Endothelial cell of umbilical vein (primary cell): ENCODE data around the gene AOX1. TPM values are rescaled to one million over a fixed set of nuclear protein-coding genes. Genes with fewer than 3 reads are reported as not detected.

Experiments
- BruUV-seq: library from RNA; stranded (reverse); fragments of 400-500 nt; replicated peaks from 2 replicates; lab custom pipeline; 2021; lab: Mats Ljungman, UMichigan
- CTCF ChIA-PET: fragments of 300-600, 350-600 bp; sonication (Branson Sonifier 250); formaldehyde crosslinking; loops from one replicate; lab custom pipeline; 2021; ENCODE audit warnings: antibody characterized with exemption, inconsistent platforms; lab: Charles Lee
- POLR2A ChIA-PET: fragments of 300-600, 350-600 bp; sonication (Branson Sonifier 250); formaldehyde crosslinking; loops from one replicate; lab custom pipeline; 2021; ENCODE audit warnings: antibody characterized with exemption, inconsistent platforms; lab: Charles Lee
- DNase-seq: peaks from one replicate; pipeline ENCODE4 v3.0.0-alpha.2; 2011; ENCODE audit warnings: low read depth, low spot score
- FAIRE-seq: peaks from 2 replicates; lab custom pipeline; 2011; peaks lifted over from hg19 to GRCh38; lab: Jason Lieb, UNC
- H2AFZ ChIP-seq: 2 replicates; pipeline ENCODE4 v1.6.0; 2012; ENCODE audit warnings: low read depth, low read length, control low read depth, inconsistent platforms
- H3K27ac ChIP-seq: 2 replicates; pipeline ENCODE4 v1.5.1; 2011; ENCODE audit warnings: low read depth, mild to moderate bottlenecking, control low read depth, low read length, moderate library complexity; ENCODE audit not compliant: insufficient read depth
- H3K27me3 ChIP-seq, 2 experiments: 2 replicates each; pipeline versions ENCODE4 v1.6.0 to v1.6.1; 2011; ENCODE audit warnings: low read length in 2 of 2, mixed read lengths in 1 of 2; ENCODE audit not compliant: control insufficient read depth in 2 of 2, insufficient read depth in 2 of 2
- H3K36me3 ChIP-seq, 2 experiments: 2 replicates in 1 of 2; 3 replicates in 1 of 2; pipeline ENCODE4 v1.5.1; 2011; ENCODE audit warnings: low read length in 2 of 2, mild to moderate bottlenecking in 1 of 2, moderate library complexity in 1 of 2; ENCODE audit not compliant: control insufficient read depth in 2 of 2, insufficient read depth in 2 of 2; ENCODE audit errors: extremely low read depth in 1 of 2
- H3K4me1 ChIP-seq: 3 replicates; pipeline ENCODE4 v1.5.1; 2011; ENCODE audit warnings: mild to moderate bottlenecking, low read length; ENCODE audit not compliant: control insufficient read depth, insufficient read depth; ENCODE audit errors: extremely low read depth
- H3K4me2 ChIP-seq: 2 replicates; pipeline ENCODE4 v1.6.1; 2011; ENCODE audit warnings: low read length, control low read depth, mixed read lengths; ENCODE audit not compliant: insufficient read depth
- H3K4me3 ChIP-seq, 3 experiments: fragments of 200-600 bp in 1 of 3; sonication (generic), shearing (Covaris generic) in 1 of 3; replicated peaks in 1 of 3; 2 replicates each; pipeline ENCODE4 v1.5.1; 2011 to 2016; ENCODE audit warnings: control low read depth in 3 of 3, low read length in 3 of 3, mild to moderate bottlenecking in 2 of 3, inconsistent platforms in 1 of 3, low read depth in 1 of 3, moderate library complexity in 1 of 3; ENCODE audit not compliant: insufficient read depth in 1 of 3
- H3K79me2 ChIP-seq: 2 replicates; pipeline ENCODE4 v1.6.0; 2012; ENCODE audit warnings: low read length, inconsistent platforms; ENCODE audit not compliant: control insufficient read depth, insufficient read depth
- H3K9ac ChIP-seq: replicated peaks from 2 replicates; pipeline ENCODE3; 2011; ENCODE audit warnings: low read length, control low read depth; ENCODE audit not compliant: insufficient read depth; ENCODE audit errors: extremely low read depth
- H3K9me1 ChIP-seq: replicated peaks from 3 replicates; pipeline ENCODE4 v1.6.0; 2011; ENCODE audit warnings: mild to moderate bottlenecking, low read length; ENCODE audit not compliant: control insufficient read depth, insufficient read depth; ENCODE audit errors: extremely low read depth
- H3K9me3 ChIP-seq: replicated peaks from 2 replicates; pipeline ENCODE4 v1.5.1; 2012; ENCODE audit warnings: low read length, inconsistent platforms; ENCODE audit not compliant: control insufficient read depth, insufficient read depth
- H4K20me1 ChIP-seq: replicated peaks from 2 replicates; pipeline ENCODE3; 2011; ENCODE audit warnings: mild to moderate bottlenecking, low read length; ENCODE audit not compliant: control insufficient read depth, insufficient read depth; ENCODE audit errors: extremely low read depth
- CTCF ChIP-seq, 2 donors: IDR thresholded peaks; 1 replicate in 1 of 2; 2 replicates in 1 of 2; pipeline ENCODE4 v1.5.1; 2011; ENCODE audit warnings: low read length in 2 of 2, mild to moderate bottlenecking in 2 of 2, moderate library complexity in 2 of 2, control low read depth in 1 of 2, inconsistent platforms in 1 of 2, low read depth in 1 of 2; ENCODE audit not compliant: insufficient read depth in 1 of 2; ENCODE audit errors: extremely low read depth in 1 of 2
- EZH2 ChIP-seq: IDR thresholded peaks from 2 replicates; pipeline ENCODE4 v1.6.1; 2012; ENCODE audit warnings: borderline replicate concordance, low read depth, mild to moderate bottlenecking, moderate library complexity, low read length, inconsistent platforms; ENCODE audit not compliant: severe bottlenecking
- FOS ChIP-seq: IDR thresholded peaks from 2 replicates; pipeline ENCODE4 v1.6.1; 2011; ENCODE audit warnings: mild to moderate bottlenecking, low read length, moderate library complexity, borderline replicate concordance; ENCODE audit not compliant: insufficient read depth
- GATA2 ChIP-seq: IDR thresholded peaks from 2 replicates; pipeline ENCODE4 v1.7.0; 2011; ENCODE audit warnings: low read depth, mild to moderate bottlenecking, moderate library complexity, mixed read lengths, low read length; ENCODE audit not compliant: insufficient read length, insufficient read depth
- JUN ChIP-seq: IDR thresholded peaks from 2 replicates; pipeline ENCODE4 v1.6.1; 2011; ENCODE audit warnings: borderline replicate concordance, low read depth; ENCODE audit not compliant: insufficient read length, insufficient read depth
- MAX ChIP-seq: IDR thresholded peaks from 2 replicates; pipeline ENCODE4 v1.6.1; 2011; ENCODE audit not compliant: insufficient read depth, insufficient read length
- MYC ChIP-seq: IDR thresholded peaks from one replicate; pipeline ENCODE4 v1.6.1; 2011; ENCODE audit warnings: mild to moderate bottlenecking, low read depth, low read length
- POLR2A ChIP-seq: IDR thresholded peaks from 2 replicates; pipeline ENCODE4 v1.6.1; 2012; ENCODE audit warnings: low read depth, mild to moderate bottlenecking, control low read depth, low read length
- POLR2AphosphoS5 ChIP-seq: IDR thresholded peaks from 2 replicates; pipeline ENCODE4 v1.6.1; 2012; ENCODE audit warnings: low read depth, mild to moderate bottlenecking, control low read depth, low read length, moderate library complexity; ENCODE audit not compliant: insufficient read depth
- dilution Hi-C: fragments of 300-500 bp; cut with MboI; formaldehyde crosslinking; loops from one replicate; pipeline ENCODE4 v1.15.0; 2019; ENCODE audit warnings: low sequenced_read_pairs; ENCODE audit not compliant: extremely low pct_ligation_motif_present
- intact Hi-C: fragments of 100-400 bp; cut with micrococcal nuclease; formaldehyde crosslinking; loops from one replicate; pipeline ENCODE4 v1.10.0; 2022
- polyA plus RNA-seq, 4 experiments: library from polyadenylated mRNA; depleted of rRNA in 3 of 4; stranded (reverse) in 3 of 4; unstranded in 1 of 4; fragments of >200 nt; gene quantifications; 2 replicates each; pipeline versions ENCODE4 v1.2.1 to v1.2.3, GENCODE V29; 2011 to 2012; ENCODE audit warnings: missing spikeins in 1 of 4
- total RNA-seq: library from RNA; stranded (reverse); gene quantifications from 2 replicates; pipeline ENCODE4 v1.2.3, GENCODE V29; 2021

AOX1 gene
- total and polyA plus RNA-seq, 2 donors (not counting 3 experiments of a cell fraction or from before 2014, with no cell fraction given): 0.03 to 0.46 TPM

- no peak overlapping the region for H2AFZ ChIP-seq
- no peak for TF ChIP-seq EZH2
- TF ChIP-seq POLR2A: no peak
- TF ChIP-seq JUN: no peak
- no peak for TF ChIP-seq GATA2
- TF ChIP-seq FOS: no peak
- TF ChIP-seq MYC: no peak
- TF ChIP-seq MAX: no peak
- TF ChIP-seq CTCF (IDR thresholded peaks at IDR 0.05; ENCODE audit: extremely low read depth in 1 of 2, insufficient read depth in 1 of 2, low read depth in 1 of 2, low read length in 2 of 2): no peak
- no peak for TF ChIP-seq POLR2AphosphoS5
- H3K79me2 ChIP-seq: no peaks in the 10 kb centered on the region
- no peak overlapping the region for H3K27ac ChIP-seq
- FAIRE-seq (no peak), DNase-seq (no peak)
- dilution Hi-C loops (no loop called here), intact Hi-C loops (no loop called here)
- ChIA-PET POLR2A (no interaction called here), CTCF (no interaction called here)
- BruUV-seq: no TSS peak
- H3K9me1 ChIP-seq: no peaks in the 10 kb centered on the region
- no peaks in the 10 kb centered on the region for H3K9me3 ChIP-seq
- no peak overlapping the region for H3K4me3 ChIP-seq
- no peaks in the 10 kb centered on the region for H3K4me1 ChIP-seq
- H3K27me3 ChIP-seq: peaks cover 0 to 2% of the 10 kb centered on the region in 2 experiments
- H3K9ac ChIP-seq: no peak overlapping the region
- H4K20me1 ChIP-seq: no peaks in the 10 kb centered on the region
- no peak overlapping the region for H3K4me2 ChIP-seq
- no peaks in the 10 kb centered on the region for H3K36me3 ChIP-seq
Observed at GRCh38 chr2:200679127-200679526, 93.3 kb downstream of the AOX1 start.
